ENCODE measurements around the gene DBT.

DNA sequence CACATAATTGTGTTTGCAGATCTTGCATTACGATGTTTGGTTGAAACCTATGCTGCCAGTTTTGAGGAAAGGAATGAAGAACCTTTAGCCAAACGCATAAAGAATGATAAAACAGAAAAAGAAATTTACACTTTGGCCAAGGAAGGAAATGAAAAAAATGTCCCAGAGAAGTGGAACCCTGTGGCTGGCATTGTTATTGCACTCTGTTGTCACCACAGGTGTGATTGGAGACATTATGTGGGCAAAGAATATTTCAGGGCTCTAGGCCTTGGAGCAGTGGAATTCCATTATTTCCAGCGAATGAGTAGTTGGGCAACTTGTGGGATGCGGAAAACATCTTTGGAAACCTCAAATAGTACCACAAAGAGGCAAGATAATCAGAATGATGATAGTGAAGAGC lies 101.8 kb downstream of the DBT start:
- TF ChIP-seq CTCF (IDR thresholded peaks at IDR 0.05) (no peak), EZH2 (IDR thresholded peaks at IDR 0.05) (no peak), EZH2phosphoT487 (IDR thresholded peaks at IDR 0.05) (no peak)
